GM21447 (cell line): ENCODE results near the gene MRPL49.
"Not testable (repeated sequence)": the region's sequence is repeated elsewhere in the genome, so short reads cannot be mapped to it uniquely, and the experiment has no call there.

Source experiments
- ATAC-seq: cut with Tn5 transposase; IDR thresholded peaks from one replicate; pipeline ENCODE4 v1.9.1; 2021; ENCODE audit not compliant: unreplicated experiment

Gene MRPL49

DNA sequence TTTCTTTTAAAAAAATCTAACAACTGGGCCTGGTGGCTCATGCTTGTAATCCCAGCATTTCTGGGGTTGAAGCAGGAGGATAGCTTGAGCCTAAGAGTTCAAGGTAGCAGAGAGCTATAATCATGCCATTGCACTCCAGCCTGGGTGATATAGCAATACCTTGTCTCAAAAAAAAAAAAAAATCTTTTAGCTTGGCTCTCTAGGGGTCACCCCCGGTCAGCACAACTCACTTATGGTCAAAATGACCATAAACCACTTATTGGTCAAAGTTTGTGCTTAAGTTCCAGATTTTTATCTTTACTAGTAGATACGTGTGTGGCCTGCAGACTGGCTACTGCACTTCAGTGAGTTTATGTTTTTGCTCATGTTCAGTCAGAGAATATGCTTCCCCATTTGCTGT is 41.6 kb downstream of the MRPL49 start:
- ATAC-seq: no peak

GRCh38 chr11:65165410-65166317 is 43.5 kb downstream of the MRPL49 start:
- no peak for ATAC-seq

GRCh38 chr11:65166893-65167292 is 44.8 kb downstream of the MRPL49 start:
- ATAC-seq: no peak

- no peak for ATAC-seq
Measured at GRCh38 chr11:65167656-65168055, 45.5 kb downstream of the MRPL49 start.

DNA sequence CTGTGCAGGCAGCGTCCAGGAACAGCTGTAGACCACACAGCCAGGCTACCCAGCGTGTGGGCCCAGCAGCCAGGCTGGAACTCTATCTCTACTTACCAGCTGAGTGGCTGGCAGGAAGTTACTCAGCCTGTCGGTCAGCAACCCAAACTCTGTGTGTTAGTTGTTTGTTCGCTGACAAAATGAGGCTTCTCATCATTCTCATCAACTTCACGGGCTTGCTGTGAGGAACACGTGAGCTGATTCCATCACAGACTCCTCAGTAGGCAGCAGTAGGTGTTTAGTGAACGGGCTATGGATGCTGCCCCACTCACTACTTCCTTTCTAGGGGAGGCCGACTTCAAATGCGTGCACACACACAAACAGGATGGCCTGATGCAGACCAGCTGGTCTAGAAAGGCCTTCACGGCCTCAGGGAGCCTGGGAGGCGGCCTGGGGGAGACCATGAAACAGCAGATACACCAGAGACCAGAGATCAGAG is 47.1 kb downstream of the MRPL49 start:
- ATAC-seq: no peak

DNA sequence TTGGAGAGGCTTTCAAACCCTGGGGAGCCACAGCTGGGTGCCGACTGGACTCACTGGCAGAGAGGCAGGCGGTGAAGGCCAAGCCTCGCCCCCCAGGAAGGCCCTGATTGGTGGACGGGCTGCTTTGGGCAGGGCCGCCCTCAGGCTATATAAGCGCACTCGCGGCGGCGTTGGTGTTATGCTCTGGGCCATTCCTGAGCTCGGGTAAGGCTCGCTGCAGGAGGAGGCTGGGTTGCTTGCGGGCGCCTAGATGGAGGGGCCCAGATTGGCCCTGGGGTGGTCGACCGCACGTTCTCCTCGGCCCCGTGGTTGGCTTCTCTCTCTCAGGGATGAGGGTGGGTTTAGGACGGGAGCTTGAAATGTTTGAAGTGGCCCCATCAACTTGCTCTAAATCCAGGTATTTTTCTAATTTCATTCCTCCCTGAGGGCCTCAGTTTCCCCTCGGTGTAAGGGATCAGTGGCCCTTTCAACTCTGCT is 48.0 kb downstream of the MRPL49 start, which contains the start of gene SPDYC:
Gene SPDYC, plus strand, starts transcription at position 176 of the 477 bp plus-strand sequence. CDS start 1,125 bp downstream, outside the sequence.
- ATAC-seq: no peak

DNA sequence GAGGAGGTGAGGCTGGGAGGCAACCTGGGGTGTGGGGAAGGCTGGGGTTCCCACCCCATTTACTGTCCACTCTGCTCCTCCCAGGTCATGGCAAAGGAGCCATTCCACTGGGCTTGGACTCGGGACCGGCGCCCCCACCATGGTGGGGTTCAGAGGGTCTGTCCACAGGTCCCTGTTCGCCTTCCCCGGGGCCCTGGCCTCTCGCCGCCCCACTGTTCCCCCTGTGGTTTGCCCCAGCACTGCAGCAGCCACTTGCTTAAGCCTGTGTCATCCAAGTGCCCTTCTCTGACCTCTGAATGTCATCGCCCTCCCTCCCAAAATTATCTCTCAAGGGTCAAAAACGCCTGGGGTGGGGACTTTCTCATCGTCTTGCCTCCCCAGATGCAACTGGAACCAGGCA is 50.5 kb downstream of the MRPL49 start:
- ATAC-seq: no peak

DNA sequence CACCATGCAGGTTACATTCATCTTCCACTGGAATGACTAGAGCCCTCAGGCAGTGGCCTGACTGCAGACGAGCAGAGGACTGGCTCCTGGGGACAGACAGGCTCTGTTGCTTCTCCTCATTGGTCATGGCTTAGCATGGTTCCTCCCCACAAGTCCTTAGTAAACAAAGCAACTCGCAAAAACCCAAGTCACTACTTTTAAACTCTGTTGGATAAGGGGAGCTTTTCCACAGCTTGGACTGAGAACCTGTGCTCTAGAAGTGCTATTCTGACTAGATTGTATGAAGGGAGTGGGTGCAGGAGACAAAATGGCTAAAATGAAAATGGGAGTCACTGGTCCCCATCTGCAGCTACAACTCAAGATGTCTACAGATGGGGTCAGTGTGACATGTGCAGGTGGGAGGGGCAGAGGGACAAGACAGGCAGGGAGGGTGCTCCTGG is 52.5 kb downstream of the MRPL49 start:
- ATAC-seq: not testable (repeated sequence)
